Suprapubic skin (tissue), 3 donors: ENCODE measurements around the gene CNIH3.

Experiments
- POLR2A ChIP-seq, 2 donors: fragments of 450-650 bp; IDR thresholded peaks; one replicate each; pipeline ENCODE4 v1.6.1; 2017; ENCODE audit warnings: antibody characterized with exemption in 2 of 2, mild to moderate bottlenecking in 2 of 2, moderate library complexity in 2 of 2
- TF ChIP-seq, protein P1 (sequence below), 2 donors: fragments of 200-600 bp in 1 of 2; fragments of 450-650 bp in 1 of 2; sonication (generic) in 1 of 2; IDR thresholded peaks; one replicate each; pipeline ENCODE4 v1.5.1; 2016 to 2019; ENCODE audit warnings: antibody characterized with exemption in 2 of 2, mild to moderate bottlenecking in 1 of 2, moderate library complexity in 1 of 2

- TF ChIP-seq, protein P1, sequence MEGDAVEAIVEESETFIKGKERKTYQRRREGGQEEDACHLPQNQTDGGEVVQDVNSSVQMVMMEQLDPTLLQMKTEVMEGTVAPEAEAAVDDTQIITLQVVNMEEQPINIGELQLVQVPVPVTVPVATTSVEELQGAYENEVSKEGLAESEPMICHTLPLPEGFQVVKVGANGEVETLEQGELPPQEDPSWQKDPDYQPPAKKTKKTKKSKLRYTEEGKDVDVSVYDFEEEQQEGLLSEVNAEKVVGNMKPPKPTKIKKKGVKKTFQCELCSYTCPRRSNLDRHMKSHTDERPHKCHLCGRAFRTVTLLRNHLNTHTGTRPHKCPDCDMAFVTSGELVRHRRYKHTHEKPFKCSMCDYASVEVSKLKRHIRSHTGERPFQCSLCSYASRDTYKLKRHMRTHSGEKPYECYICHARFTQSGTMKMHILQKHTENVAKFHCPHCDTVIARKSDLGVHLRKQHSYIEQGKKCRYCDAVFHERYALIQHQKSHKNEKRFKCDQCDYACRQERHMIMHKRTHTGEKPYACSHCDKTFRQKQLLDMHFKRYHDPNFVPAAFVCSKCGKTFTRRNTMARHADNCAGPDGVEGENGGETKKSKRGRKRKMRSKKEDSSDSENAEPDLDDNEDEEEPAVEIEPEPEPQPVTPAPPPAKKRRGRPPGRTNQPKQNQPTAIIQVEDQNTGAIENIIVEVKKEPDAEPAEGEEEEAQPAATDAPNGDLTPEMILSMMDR (IDR thresholded peaks at IDR 0.05): no peak
- TF ChIP-seq POLR2A (IDR thresholded peaks at IDR 0.05): no peak
Observed at GRCh38 chr1:224779536-224779935, 163.4 kb downstream of the CNIH3 start.
